ENCODE data around the gene ATP1A1. TPM values are rescaled to one million over a fixed set of nuclear protein-coding genes. Genes with fewer than 3 reads are reported as not detected.

The ATP1A1 gene
- total and polyA plus RNA-seq, 2 donors (not counting 3 experiments of a cell fraction or from before 2014, with no cell fraction given): 263 to 325 TPM

DNA sequence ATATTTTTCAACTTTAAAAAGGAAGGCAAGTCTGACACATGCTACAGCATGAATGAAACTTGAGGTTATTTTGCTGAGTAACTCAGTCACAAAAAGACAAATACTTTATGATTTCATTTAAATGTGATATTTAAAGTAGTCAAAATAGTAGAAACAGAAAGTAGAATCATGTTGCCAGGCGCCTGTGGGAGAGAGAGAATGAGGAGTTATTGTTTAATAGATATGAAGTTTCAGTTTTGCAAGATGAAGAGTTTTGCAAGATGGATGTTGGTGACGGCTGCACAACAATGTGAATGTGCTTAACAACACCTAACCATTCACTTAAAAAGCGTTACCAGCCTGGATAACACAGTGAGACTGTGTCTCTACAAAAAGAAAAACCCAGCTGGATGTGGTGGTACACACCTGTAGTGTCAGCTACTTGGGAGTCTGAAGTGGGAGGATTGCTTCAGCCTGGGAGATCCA lies 20.7 kb upstream of the ATP1A1 start:
- Histone ChIP-seq H3K4me2 (ENCODE audit: insufficient read depth, low read length) (no peak overlapping the region), H3K4me1 (ENCODE audit: control insufficient read depth, extremely low read depth, insufficient read depth, low read length) (peaks cover 11% of the 10 kb centered on the region), H3K27me3 (ENCODE audit: control insufficient read depth in 2 of 2, insufficient read depth in 2 of 2, low read length in 2 of 2) (no peaks in the 10 kb centered on the region), H3K9me1 (replicated peaks; ENCODE audit: control insufficient read depth, extremely low read depth, insufficient read depth, low read length) (no peaks in the 10 kb centered on the region), H3K79me2 (ENCODE audit: control insufficient read depth, insufficient read depth, low read length) (no peaks in the 10 kb centered on the region), H3K27ac (ENCODE audit: insufficient read depth, low read depth, low read length) (no peak overlapping the region), H3K9ac (replicated peaks; ENCODE audit: extremely low read depth, insufficient read depth, low read length) (no peak overlapping the region), H4K20me1 (replicated peaks; ENCODE audit: control insufficient read depth, extremely low read depth, insufficient read depth, low read length) (no peaks in the 10 kb centered on the region), H3K36me3 (ENCODE audit: control insufficient read depth in 2 of 2, extremely low read depth in 1 of 2, insufficient read depth in 2 of 2, low read length in 2 of 2) (no peaks in the 10 kb centered on the region), H2AFZ (ENCODE audit: low read depth, low read length) (no peak overlapping the region), H3K4me3 (replicated peaks in 1 of 3; ENCODE audit: insufficient read depth in 1 of 3, low read depth in 1 of 3, low read length in 3 of 3) (no peak overlapping the region), H3K9me3 (replicated peaks; ENCODE audit: control insufficient read depth, insufficient read depth, low read length) (no peaks in the 10 kb centered on the region)
- intact Hi-C loops (cut with micrococcal nuclease): no loop called here
- no peak for TF ChIP-seq JUN (IDR thresholded peaks at IDR 0.05; ENCODE audit: borderline replicate concordance, insufficient read depth, insufficient read length, low read depth)
- no peak for TF ChIP-seq GATA2 (IDR thresholded peaks at IDR 0.05; ENCODE audit: insufficient read depth, insufficient read length, low read depth, low read length)
- TF ChIP-seq MAX (IDR thresholded peaks at IDR 0.05; ENCODE audit: insufficient read depth, insufficient read length): no peak
- TF ChIP-seq MYC (IDR thresholded peaks at IDR 0.05; ENCODE audit: low read depth, low read length): no peak
- TF ChIP-seq POLR2A (IDR thresholded peaks at IDR 0.05; ENCODE audit: low read depth, low read length): no peak
- no peak for TF ChIP-seq CTCF (IDR thresholded peaks at IDR 0.05; ENCODE audit: extremely low read depth in 1 of 2, insufficient read depth in 1 of 2, low read depth in 1 of 2, low read length in 2 of 2)
- no peak for TF ChIP-seq POLR2AphosphoS5 (IDR thresholded peaks at IDR 0.05; ENCODE audit: insufficient read depth, low read depth, low read length)
- TF ChIP-seq EZH2 (IDR thresholded peaks at IDR 0.05; ENCODE audit: borderline replicate concordance, low read depth, low read length, severe bottlenecking): no peak
- no peak for TF ChIP-seq FOS (IDR thresholded peaks at IDR 0.05; ENCODE audit: borderline replicate concordance, insufficient read depth, low read length)
- DNase-seq (ENCODE audit: low read depth, low spot score): no peak
- POLR2A ChIA-PET: no interaction called here
- no TSS peak for BruUV-seq (replicated peaks)
- CTCF ChIA-PET: interaction anchor here (0.7 kb wide), 1 partner anchor 15 kb away, joined by 3 read pairs; no protein-coding TSS in a partner anchor
- FAIRE-seq: no peak
- dilution Hi-C loops (cut with MboI; ENCODE audit: extremely low pct_ligation_motif_present, low sequenced_read_pairs): no loop called here
